ENCODE measurements around the gene GNG11.

DNA sequence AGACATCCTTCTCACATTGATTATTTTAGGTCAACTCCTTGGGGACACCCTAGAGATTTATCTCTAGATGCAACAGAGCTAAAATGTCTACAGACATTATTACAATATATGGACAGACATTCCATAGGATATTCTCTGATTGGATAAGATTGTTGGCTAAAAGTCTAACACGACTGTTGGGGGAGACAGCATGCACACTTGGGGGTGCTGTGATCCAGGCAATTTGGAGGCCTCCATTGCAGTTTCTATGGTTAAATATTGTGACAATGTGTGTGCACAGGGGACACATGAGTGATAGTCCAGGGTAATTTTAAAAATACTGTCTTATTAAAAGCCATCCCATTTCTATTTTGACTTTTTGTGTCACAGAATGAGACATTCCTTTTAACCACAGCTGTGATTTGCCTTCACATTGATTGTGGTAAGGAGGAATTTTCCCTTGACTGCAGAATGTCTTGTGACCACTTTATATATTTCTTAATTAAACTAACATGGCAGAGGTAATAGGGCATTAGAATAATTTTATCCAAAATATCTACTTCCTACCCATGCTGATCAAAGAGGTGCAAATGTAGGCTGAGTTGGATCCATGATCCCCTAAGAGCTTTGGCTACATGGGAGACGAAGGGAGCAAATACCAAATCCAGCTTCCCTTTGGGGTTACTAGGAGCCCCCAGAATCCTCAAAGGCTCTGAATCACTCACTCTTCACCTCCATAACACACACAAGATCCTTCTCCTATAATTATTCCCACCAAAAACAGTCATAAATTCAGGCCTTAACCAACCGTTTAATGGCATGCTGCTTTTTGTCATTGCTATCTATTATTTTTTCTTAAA, 38.2 kb upstream of the GNG11 start:
- TF ChIP-seq, protein P1, sequence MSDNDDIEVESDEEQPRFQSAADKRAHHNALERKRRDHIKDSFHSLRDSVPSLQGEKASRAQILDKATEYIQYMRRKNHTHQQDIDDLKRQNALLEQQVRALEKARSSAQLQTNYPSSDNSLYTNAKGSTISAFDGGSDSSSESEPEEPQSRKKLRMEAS (IDR thresholded peaks at IDR 0.05): no peak
- TF ChIP-seq CTCF (IDR thresholded peaks at IDR 0.05 in 2 of 3, conservative IDR thresholded peaks at IDR 0.05 in 1 of 3; ENCODE audit: borderline replicate concordance in 1 of 3, insufficient read depth in 1 of 3, low read depth in 2 of 3, low read length in 2 of 3): no peak

All from HCT116 (cell line).